HuH-7.5 (cell line): Measurements from ENCODE around the gene TTC31.

Experiments used
- DNase-seq: peaks from one replicate; pipeline ENCODE4 v3.0.0; 2011; ENCODE audit warnings: low spot score

Gene TTC31

GRCh38 chr2:74505448-74506246, 22.8 kb downstream of the TTC31 start:
- no peak for DNase-seq

DNA sequence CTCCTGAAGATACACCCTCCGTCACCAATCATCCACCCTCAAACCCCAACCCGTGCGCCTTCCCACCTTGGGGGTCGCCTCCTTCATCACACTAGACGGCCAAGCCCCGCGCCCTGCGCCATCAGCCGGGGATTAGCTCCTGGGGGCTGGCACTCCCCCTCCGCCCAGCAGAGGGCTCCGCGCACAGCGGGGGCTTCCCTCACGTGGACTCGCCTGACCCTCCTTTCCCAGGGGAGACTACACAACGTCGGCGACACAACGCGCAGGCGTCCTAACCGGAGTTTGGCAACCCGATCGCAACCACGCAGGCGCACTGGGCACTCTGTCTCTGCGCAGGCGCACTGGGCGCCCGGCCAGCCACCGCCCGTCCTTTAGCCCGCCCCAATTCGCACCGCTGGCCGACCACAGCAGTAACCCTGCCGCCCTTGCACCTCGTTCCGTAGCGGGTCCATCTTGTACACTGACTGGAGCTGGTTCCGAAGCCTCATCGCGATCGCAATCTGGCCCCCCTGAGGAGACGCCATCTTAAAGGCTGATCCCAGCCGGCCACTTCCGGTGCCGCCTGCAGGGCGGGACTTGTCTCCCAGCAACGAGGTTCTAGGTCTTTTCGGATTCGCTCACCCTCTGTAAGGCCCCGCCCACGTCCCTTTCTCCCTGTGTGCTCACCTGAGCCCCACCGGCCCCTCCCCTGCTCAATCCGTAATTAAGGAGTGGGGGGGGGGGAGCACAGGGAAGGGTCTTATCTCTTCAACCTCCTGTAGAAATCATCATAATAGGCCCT, 24.5 kb downstream of the TTC31 start, which contains the start of gene PCGF1:
Gene PCGF1, minus strand, starts transcription at position 551 of the 781 bp plus-strand sequence. Its CDS starts 27 bp downstream, at position 524.
- DNase-seq: peak; percentile 92

- no peak for DNase-seq
Measured at GRCh38 chr2:74507926-74508520, 25.1 kb downstream of the TTC31 start.

DNA sequence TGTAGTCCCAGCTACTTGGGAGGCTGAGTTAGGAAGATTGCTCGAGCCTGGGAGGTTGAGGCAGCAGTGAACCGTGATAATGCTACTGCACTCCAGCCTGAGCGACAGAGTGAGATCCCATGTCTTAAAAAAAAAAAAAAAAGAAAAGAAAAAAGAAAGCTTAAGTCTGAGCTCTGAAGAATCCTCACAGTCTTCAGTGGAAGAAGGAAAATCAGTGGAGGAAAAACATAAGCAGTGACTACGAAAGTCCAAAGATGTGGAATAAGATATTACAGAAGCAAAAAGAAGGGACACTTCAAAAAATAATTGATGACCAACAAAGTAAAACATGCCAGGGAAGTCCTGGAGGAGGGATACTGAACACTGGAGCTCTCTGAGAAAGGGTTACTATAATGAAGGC, 27.4 kb downstream of the TTC31 start:
- DNase-seq: no peak

DNA sequence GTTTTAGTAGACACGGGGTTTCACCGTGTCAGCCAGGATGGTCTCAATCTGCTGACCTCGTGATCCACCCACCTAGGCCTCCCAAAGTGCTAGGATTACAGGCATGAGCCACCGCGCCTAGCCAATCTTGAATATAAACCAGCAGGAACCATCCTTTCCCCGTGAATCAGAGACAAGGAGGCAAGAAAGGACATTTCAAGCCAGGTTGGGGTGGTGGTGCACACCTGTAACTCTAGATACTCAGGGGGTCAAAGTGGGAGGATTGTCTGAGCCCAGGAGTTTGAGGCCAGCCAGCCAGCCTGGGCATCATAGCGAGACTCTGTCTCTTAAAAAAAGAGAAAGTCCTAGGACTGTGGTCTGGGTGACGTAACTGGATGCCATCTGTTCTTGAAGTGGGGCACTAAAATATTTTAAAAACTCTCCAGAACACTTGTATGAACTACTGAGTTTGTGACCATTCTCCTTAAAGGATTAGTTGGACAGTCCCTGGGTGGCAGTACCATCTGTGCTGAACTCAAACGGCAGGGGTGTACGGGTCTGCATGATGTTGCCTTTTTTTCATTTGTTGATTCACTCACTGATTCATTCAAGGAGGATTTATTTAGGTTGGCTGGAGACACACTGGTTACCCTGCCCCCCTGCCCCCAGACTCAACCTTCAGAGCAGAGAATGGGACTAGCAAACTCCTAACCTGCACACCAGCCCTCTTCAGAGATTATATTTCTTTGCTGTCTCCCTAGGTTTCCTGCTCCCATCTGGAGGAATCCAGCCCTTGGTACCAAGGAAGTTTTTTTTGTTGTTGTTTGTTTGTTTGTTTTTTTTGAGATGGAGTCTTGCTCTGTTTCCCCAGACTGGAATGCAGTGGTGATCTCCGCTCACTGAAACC, 28.5 kb downstream of the TTC31 start:
- no peak for DNase-seq

GRCh38 chr2:74512744-74513604, 30.1 kb downstream of the TTC31 start:
- no peak for DNase-seq

- no peak for DNase-seq
Measured at GRCh38 chr2:74513605-74514367, 30.9 kb downstream of the TTC31 start.

DNA sequence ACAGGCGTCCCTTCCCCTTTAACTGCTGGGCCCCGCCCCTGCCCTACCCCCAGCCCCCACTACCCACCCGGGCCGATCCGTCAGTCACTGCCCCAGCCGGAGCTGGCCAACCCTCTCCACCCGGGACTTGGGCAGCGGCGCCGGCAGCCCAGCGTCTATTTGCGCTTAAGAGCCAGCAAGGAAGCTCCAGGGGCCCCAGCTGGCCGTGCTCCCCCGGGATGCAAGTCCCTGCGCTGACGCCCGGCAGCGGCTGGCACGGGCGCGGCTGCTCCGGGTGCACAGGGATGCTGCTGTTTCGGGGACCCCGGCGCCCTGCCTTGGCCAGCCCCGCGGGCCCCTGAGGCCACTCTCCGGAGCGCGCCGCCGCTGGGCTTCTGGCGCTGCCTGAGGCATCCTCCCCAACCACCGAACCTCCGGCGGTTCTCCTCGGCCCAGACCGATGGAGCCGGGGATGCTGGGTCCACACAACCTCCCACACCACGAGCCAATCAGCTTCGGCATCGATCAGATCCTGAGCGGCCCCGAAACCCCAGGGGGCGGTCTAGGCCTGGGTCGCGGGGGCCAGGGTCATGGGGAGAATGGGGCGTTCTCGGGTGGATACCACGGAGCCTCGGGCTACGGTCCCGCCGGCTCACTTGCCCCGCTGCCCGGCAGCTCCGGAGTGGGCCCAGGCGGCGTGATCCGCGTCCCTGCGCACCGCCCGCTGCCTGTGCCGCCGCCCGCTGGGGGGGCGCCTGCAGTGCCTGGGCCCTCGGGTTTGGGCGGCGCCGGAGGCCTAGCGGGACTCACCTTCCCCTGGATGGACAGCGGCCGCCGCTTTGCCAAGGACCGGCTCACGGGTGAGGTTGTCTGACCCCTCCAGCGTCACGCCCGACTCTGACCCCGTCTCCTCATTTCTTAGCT, 31.7 kb downstream of the TTC31 start, which contains the start of gene TLX2:
Gene TLX2, plus strand, starts transcription at position 83 of the 903 bp plus-strand sequence. Its CDS starts 357 bp downstream, at position 440.
- DNase-seq: no peak

GRCh38 chr2:74515271-74515980, 32.5 kb downstream of the TTC31 start:
- DNase-seq: no peak

GRCh38 chr2:74515981-74516633, 33.2 kb downstream of the TTC31 start:
- no peak for DNase-seq

DNA sequence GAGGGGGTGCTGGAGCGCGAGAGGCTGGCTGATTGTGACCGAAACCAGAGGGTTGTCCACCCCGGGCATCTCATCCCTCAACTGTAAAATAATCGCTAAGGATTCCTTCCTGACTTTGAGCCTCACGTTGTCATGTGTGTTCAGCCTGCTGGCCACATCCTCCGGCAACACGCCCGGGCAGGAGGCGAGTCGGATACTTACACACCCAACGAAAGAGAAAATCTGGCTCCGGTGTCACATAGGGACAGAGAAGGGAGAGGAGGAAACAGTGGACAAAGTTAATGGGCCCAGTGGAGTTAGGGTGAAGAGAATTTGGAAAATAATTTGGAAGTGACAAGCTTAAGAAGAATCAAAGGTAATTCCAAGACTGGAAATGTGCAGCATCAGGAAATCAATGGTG, 33.8 kb downstream of the TTC31 start:
- no peak for DNase-seq

GRCh38 chr2:74522516-74522915, 39.6 kb downstream of the TTC31 start:
- DNase-seq: no peak

GRCh38 chr2:74524005-74524404, 41.1 kb downstream of the TTC31 start:
- DNase-seq: no peak

GRCh38 chr2:74524955-74525716, 42.3 kb downstream of the TTC31 start:
- DNase-seq: no peak

GRCh38 chr2:74525717-74526648, 43.1 kb downstream of the TTC31 start, which contains the start of gene DQX1:
Gene DQX1, minus strand, starts transcription at chr2:74526231. Its CDS starts 502 bp downstream, at chr2:74525729.
- no peak for DNase-seq
